HepG2 (cell line): ENCODE data around the gene TSKU. TPM values are rescaled to one million over a fixed set of nuclear protein-coding genes. Genes with fewer than 3 reads are reported as not detected.

Experiments
- AKAP8 ChIP-seq: sonication (generic); formaldehyde crosslinking; IDR thresholded peaks from 2 replicates; pipeline ENCODE4 v1.5.1; 2020; ENCODE audit warnings: mild to moderate bottlenecking, missing genetic modification reagents
- BRCA1 ChIP-seq: sonication (generic); formaldehyde crosslinking; IDR thresholded peaks from 2 replicates; pipeline ENCODE4 v1.4.0; 2020; ENCODE audit warnings: missing genetic modification reagents
- CEBPZ ChIP-seq: IDR thresholded peaks from 2 replicates; pipeline ENCODE4 v1.6.1; 2012; ENCODE audit warnings: low read length, improper control_type of control experiment
- DMAP1 ChIP-seq: IDR thresholded peaks from 2 replicates; pipeline ENCODE4 v1.6.1; 2016
- ELF3 ChIP-seq: IDR thresholded peaks from 2 replicates; pipeline ENCODE4 v1.6.1; 2016; ENCODE audit warnings: missing genetic modification reagents, missing compliant biosample characterization
- HOXA3 ChIP-seq: sonication (generic); formaldehyde crosslinking; IDR thresholded peaks from 2 replicates; pipeline ENCODE4 v1.5.0; 2020; ENCODE audit warnings: missing genetic modification reagents
- IKZF5 ChIP-seq: IDR thresholded peaks from 2 replicates; pipeline ENCODE4 v1.6.1; 2018; ENCODE audit warnings: missing genetic modification reagents, mild to moderate bottlenecking, missing compliant biosample characterization
- NR1H2 ChIP-seq: sonication (generic); formaldehyde crosslinking; IDR thresholded peaks from 2 replicates; pipeline ENCODE4 v1.8.1; 2022; ENCODE audit warnings: low read depth, missing genetic modification reagents, borderline replicate concordance
- PCBP2 ChIP-seq: fragments of 200-400 bp; formaldehyde crosslinking; optimal IDR thresholded peaks from 2 replicates; pipeline ENCODE3; 2018; ENCODE audit warnings: low read length, low read depth; ENCODE audit not compliant: poor library complexity, severe bottlenecking
- PHF8 ChIP-seq: sonication (generic); formaldehyde crosslinking; IDR thresholded peaks from 2 replicates; pipeline ENCODE4 v1.5.0; 2020; ENCODE audit warnings: missing genetic modification reagents
- RARG ChIP-seq: sonication (generic); formaldehyde crosslinking; IDR thresholded peaks from 2 replicates; pipeline ENCODE4 v1.4.0; 2020; ENCODE audit warnings: low read depth, mild to moderate bottlenecking, missing genetic modification reagents
- SIN3B ChIP-seq: fragments of 150-350 bp; IDR thresholded peaks from 2 replicates; pipeline ENCODE4 v1.6.1; 2014; ENCODE audit warnings: low read length
- SMAD3 ChIP-seq: sonication (generic); formaldehyde crosslinking; IDR thresholded peaks from 2 replicates; pipeline ENCODE4 v1.4.0; 2020; ENCODE audit warnings: missing genetic modification reagents
- SNAPC2 ChIP-seq: sonication (generic); formaldehyde crosslinking; IDR thresholded peaks from 2 replicates; pipeline ENCODE4 v1.8.1; 2022; ENCODE audit warnings: mild to moderate bottlenecking, missing genetic modification reagents
- TBX2 ChIP-seq: sonication (generic); formaldehyde crosslinking; IDR thresholded peaks from 2 replicates; pipeline ENCODE4 v1.5.0; 2020; ENCODE audit warnings: missing genetic modification reagents, mild to moderate bottlenecking, borderline replicate concordance
- ZNF138 ChIP-seq: sonication (generic); formaldehyde crosslinking; IDR thresholded peaks from 2 replicates; pipeline ENCODE4 v1.5.0; 2020; ENCODE audit warnings: mild to moderate bottlenecking, low read depth, missing genetic modification reagents
- ZNF274 ChIP-seq: sonication (generic); formaldehyde crosslinking; IDR thresholded peaks from 2 replicates; pipeline ENCODE4 v1.5.1; 2020; ENCODE audit warnings: mild to moderate bottlenecking, missing genetic modification reagents
- ZNF337 ChIP-seq: sonication (generic); formaldehyde crosslinking; IDR thresholded peaks from 2 replicates; pipeline ENCODE4 v1.5.1; 2020; ENCODE audit warnings: missing genetic modification reagents, low read depth, mild to moderate bottlenecking, borderline replicate concordance
- ZNF691 ChIP-seq: sonication (generic); formaldehyde crosslinking; IDR thresholded peaks from 2 replicates; pipeline ENCODE4 v1.4.0; 2020; ENCODE audit warnings: missing genetic modification reagents, low read depth, mild to moderate bottlenecking, borderline replicate concordance
- ZNF709 ChIP-seq: sonication (generic); formaldehyde crosslinking; IDR thresholded peaks from 2 replicates; pipeline ENCODE4 v1.5.0; 2020; ENCODE audit warnings: mild to moderate bottlenecking, missing genetic modification reagents
- ZNF772 ChIP-seq: sonication (generic); formaldehyde crosslinking; IDR thresholded peaks from 2 replicates; pipeline ENCODE4 v1.5.0; 2020; ENCODE audit warnings: mild to moderate bottlenecking, missing genetic modification reagents
- polyA plus RNA-seq, 8 experiments: library from polyadenylated mRNA; depleted of rRNA in 3 of 8; stranded (reverse) in 7 of 8; unstranded in 1 of 8; fragments of >200 nt; fragmentation: Illumina TruSeq in 4 of 8; extraction: Trizol in 4 of 8; gene quantifications; 2 replicates each; pipeline versions ENCODE4 v1.2.1 to v1.2.3, GENCODE V29; 2011 to 2016; ENCODE audit warnings: low read depth in 4 of 8, missing spikeins in 1 of 8, mixed read lengths in 1 of 8; ENCODE audit not compliant: insufficient read depth in 1 of 8
- total RNA-seq, 5 experiments: library from RNA; depleted of rRNA; stranded (reverse); fragments of >200 nt; fragmentation: Illumina TruSeq; extraction: Trizol; gene quantifications; 2 replicates each; pipeline ENCODE4 v1.2.3, GENCODE V29; 2016; ENCODE audit warnings: low read depth in 1 of 5
- TF ChIP-seq, protein P1 (sequence below): IDR thresholded peaks from 2 replicates; pipeline ENCODE4 v1.6.1; 2016; ENCODE audit warnings: missing genetic modification reagents, missing compliant biosample characterization
- TF ChIP-seq, protein P2 (sequence below): sonication (generic); formaldehyde crosslinking; IDR thresholded peaks from 2 replicates; pipeline ENCODE4 v1.5.1; 2020; ENCODE audit warnings: missing genetic modification reagents, mild to moderate bottlenecking, borderline replicate concordance

Gene TSKU
- total and polyA plus RNA-seq, 2 of the 13 experiments (the other 11 are each of a cell fraction or from before 2014, with no cell fraction given): 20.3 to 21.4 TPM

- TF ChIP-seq CEBPZ (no peak), ZNF772 (CRISPR knock-in tag) (no peak), ZNF691 (CRISPR knock-in tag) (no peak), ZNF274 (no peak), HOXA3 (CRISPR knock-in tag) (peak; percentile 62; the same call in 1 of the 2 replicates), PHF8 (CRISPR knock-in tag) (no peak; the same call in none of the 2 replicates), BRCA1 (CRISPR knock-in tag) (no peak), AKAP8 (CRISPR knock-in tag) (no peak), TBX2 (CRISPR knock-in tag) (peak; percentile 61), PCBP2 (no peak), RARG (CRISPR knock-in tag) (no peak), SNAPC2 (CRISPR knock-in tag) (no peak), NR1H2 (CRISPR knock-in tag) (no peak), ZNF138 (CRISPR knock-in tag) (no peak), DMAP1 (CRISPR knock-in tag) (peak; percentile 56; the same call in 1 of the 2 replicates), SIN3B (no peak), SMAD3 (CRISPR knock-in tag) (no peak), ZNF337 (no peak), IKZF5 (peak; percentile 82; the same call in 1 of the 2 replicates), ELF3 (CRISPR knock-in tag) (peak; percentile 71), ZNF709 (CRISPR knock-in tag) (0 out of 2 replicates have a peak, but pooled peaks have one; percentile 57)
- TF ChIP-seq, protein P1, sequence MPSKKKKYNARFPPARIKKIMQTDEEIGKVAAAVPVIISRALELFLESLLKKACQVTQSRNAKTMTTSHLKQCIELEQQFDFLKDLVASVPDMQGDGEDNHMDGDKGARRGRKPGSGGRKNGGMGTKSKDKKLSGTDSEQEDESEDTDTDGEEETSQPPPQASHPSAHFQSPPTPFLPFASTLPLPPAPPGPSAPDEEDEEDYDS (CRISPR knock-in tag): peak; percentile 68; the same call in 1 of the 2 replicates
- TF ChIP-seq, protein P2, sequence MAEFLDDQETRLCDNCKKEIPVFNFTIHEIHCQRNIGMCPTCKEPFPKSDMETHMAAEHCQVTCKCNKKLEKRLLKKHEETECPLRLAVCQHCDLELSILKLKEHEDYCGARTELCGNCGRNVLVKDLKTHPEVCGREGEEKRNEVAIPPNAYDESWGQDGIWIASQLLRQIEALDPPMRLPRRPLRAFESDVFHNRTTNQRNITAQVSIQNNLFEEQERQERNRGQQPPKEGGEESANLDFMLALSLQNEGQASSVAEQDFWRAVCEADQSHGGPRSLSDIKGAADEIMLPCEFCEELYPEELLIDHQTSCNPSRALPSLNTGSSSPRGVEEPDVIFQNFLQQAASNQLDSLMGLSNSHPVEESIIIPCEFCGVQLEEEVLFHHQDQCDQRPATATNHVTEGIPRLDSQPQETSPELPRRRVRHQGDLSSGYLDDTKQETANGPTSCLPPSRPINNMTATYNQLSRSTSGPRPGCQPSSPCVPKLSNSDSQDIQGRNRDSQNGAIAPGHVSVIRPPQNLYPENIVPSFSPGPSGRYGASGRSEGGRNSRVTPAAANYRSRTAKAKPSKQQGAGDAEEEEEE: no peak
These were observed 444 bp upstream of the TSKU start (continued) for GRCh38 chr11:76782531-76783293.
